ENCODE results near the gene NUP62. TPM values are rescaled to one million over a fixed set of nuclear protein-coding genes. Genes with fewer than 3 reads are reported as not detected.

Gene NUP62
- total and polyA plus RNA-seq, 10 donors, result 17.3 to 60.9 (median 46.1) TPM

DNA sequence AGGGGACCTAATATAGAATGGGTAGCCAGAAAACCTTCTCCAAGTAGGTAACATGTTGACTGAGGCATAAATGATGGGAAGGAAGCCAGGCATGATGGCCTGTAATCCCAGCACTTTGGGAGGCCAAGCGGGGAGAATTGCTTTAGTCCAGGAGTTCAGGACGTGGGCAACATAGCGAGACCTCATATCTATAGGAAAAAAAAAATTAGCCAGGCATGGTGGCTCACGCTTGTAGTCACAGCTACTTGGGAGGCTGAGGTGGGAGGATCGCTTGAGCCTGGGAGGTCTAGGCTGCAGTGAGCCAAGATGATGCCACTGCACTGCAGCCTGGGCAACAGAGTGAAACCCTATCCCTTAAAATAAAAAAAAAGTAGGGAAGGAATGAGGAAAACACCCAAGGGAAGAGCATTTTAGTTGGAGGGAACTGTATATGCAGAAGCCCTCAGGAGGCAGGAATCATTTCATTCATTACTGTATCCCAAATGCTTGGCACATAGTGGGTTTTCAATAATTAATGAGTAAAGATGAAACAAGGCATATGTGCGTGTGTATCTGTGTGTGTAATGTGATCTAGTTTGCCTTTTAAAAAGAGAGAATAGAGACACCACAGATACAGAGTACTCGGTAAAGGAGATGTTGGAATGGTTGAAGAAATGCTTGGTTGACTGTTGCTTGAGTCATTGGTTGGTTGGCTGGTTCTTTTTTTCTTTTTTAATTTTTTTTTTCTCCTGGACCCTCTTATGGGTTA is 2.2 kb upstream of the NUP62 start:
- H3K36me3 ChIP-seq, result peaks cover 0 to 35% (median 0%) of the 10 kb centered on the region in 6 donors
- TF ChIP-seq POLR2AphosphoS5 (IDR thresholded peaks at IDR 0.05), result no peak
- TF ChIP-seq, protein P1, sequence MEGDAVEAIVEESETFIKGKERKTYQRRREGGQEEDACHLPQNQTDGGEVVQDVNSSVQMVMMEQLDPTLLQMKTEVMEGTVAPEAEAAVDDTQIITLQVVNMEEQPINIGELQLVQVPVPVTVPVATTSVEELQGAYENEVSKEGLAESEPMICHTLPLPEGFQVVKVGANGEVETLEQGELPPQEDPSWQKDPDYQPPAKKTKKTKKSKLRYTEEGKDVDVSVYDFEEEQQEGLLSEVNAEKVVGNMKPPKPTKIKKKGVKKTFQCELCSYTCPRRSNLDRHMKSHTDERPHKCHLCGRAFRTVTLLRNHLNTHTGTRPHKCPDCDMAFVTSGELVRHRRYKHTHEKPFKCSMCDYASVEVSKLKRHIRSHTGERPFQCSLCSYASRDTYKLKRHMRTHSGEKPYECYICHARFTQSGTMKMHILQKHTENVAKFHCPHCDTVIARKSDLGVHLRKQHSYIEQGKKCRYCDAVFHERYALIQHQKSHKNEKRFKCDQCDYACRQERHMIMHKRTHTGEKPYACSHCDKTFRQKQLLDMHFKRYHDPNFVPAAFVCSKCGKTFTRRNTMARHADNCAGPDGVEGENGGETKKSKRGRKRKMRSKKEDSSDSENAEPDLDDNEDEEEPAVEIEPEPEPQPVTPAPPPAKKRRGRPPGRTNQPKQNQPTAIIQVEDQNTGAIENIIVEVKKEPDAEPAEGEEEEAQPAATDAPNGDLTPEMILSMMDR (IDR thresholded peaks at IDR 0.05 in 8 of 11, conservative IDR thresholded peaks at IDR 0.05 in 3 of 11), result no peak
- TF ChIP-seq POLR2A (IDR thresholded peaks at IDR 0.05), result no peak
- peak overlapping the region in 4 of 8 donors; percentile 88 to 97 (median 94) for H3K27ac ChIP-seq
- H3K9me3 ChIP-seq, result no peaks in the 10 kb centered on the region
- intact Hi-C loops (cut with DNase I; ENCODE audit: low total_unique reads), result no loop called here
- peaks cover 16 to 51% (median 34%) of the 10 kb centered on the region in 6 donors for H3K4me1 ChIP-seq
- H3K4me3 ChIP-seq, result no peak overlapping the region
- DNase-seq, result no peak
- no peaks in the 10 kb centered on the region for H3K27me3 ChIP-seq (replicated peaks in 1 of 7)
- 88 to 98% (median 96%) methylated on average over 7 of the region's 7 CpGs for WGBS, 5 donors

DNA sequence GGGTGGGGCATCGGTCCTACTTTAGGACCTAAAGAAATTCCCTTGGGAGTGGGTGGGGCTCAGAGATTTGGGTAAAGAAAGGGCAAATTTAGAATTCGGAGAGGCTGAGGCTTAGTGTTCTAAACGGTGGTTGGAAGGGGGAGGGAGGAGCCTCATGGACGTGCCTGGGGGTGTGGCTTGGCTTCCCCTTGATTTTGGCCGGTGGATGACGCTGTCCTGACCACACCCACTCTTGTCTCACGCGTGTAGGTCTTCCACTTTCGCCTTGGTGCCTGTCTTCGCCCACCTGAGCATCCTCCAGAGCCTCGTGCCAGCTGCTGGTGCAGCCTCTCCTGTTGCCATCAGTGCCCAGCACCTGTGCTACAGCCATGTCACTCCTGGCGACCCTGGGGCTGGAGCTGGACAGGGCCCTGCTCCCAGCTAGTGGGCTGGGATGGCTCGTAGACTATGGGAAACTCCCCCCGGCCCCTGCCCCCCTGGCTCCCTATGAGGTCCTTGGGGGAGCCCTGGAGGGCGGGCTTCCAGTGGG is 1.2 kb upstream of the NUP62 start:
- TF ChIP-seq POLR2A (IDR thresholded peaks at IDR 0.05) (no peak), POLR2AphosphoS5 (IDR thresholded peaks at IDR 0.05) (peak in 2 of 3 donors; percentile 27 to 28)
- WGBS, 5 donors, result 57 to 77% (median 66%) methylated on average over 15 of the region's 15 CpGs
- DNase-seq, result peak; percentile 86
- intact Hi-C loops (cut with DNase I; ENCODE audit: low total_unique reads), result no loop called here
- H3K4me3 ChIP-seq, result peak overlapping the region in 6 of 8 donors; percentile 93 to 100 (median 100)
- peaks cover 0 to 44% (median 1%) of the 10 kb centered on the region in 6 donors for H3K36me3 ChIP-seq
- peaks cover 16 to 60% (median 40%) of the 10 kb centered on the region in 6 donors for H3K4me1 ChIP-seq
- H3K27me3 ChIP-seq (replicated peaks in 1 of 7), result no peaks in the 10 kb centered on the region
- H3K27ac ChIP-seq, result peak overlapping the region in 7 of 8 donors; percentile 88 to 97 (median 95)
- H3K9me3 ChIP-seq, result no peaks in the 10 kb centered on the region

- 4 to 5% (median 5%) methylated on average over 41 to 43 of the region's 43 CpGs for WGBS, 5 donors
Observed at GRCh38 chr19:49929611-49930482, 543 bp upstream of the NUP62 start.

More at GRCh38 chr19:49929611-49930482, 543 bp upstream of the NUP62 start:
- intact Hi-C loops (cut with DNase I; ENCODE audit: low total_unique reads), result no loop called here
- peaks cover 0 to 51% (median 7%) of the 10 kb centered on the region in 6 donors for H3K36me3 ChIP-seq
- H3K4me1 ChIP-seq, result peaks cover 16 to 67% (median 45%) of the 10 kb centered on the region in 6 donors
- H3K4me3 ChIP-seq, result peak overlapping the region; percentile 92 to 100 (median 98)
- peak; percentile 96 for DNase-seq
- H3K9me3 ChIP-seq, result no peaks in the 10 kb centered on the region
- no peaks in the 10 kb centered on the region for H3K27me3 ChIP-seq (replicated peaks in 1 of 7)
- H3K27ac ChIP-seq, result peak overlapping the region; percentile 88 to 97 (median 94)
- peak; percentile 28 to 89 (median 88) for TF ChIP-seq POLR2A (IDR thresholded peaks at IDR 0.05)
- TF ChIP-seq POLR2AphosphoS5 (IDR thresholded peaks at IDR 0.05), result peak; percentile 98 to 99 (median 98)
- TF ChIP-seq, protein P1 (IDR thresholded peaks at IDR 0.05 in 8 of 11, conservative IDR thresholded peaks at IDR 0.05 in 3 of 11), result peak in 6 of 11 experiments; percentile 18 to 44 (median 36)

Data from spleen (tissue), 11 donors.